ENCODE data around the gene RBM6. TPM values are rescaled to one million over a fixed set of nuclear protein-coding genes. Genes with fewer than 3 reads are reported as not detected.

RBM6 gene
- total RNA-seq (51.5 and 121 TPM in 2 replicates), polyA plus RNA-seq (62.7 and 89.4 TPM in 2 replicates)

GRCh38 chr3:49939858-49940666 lies at the start of gene RBM6:
Gene RBM6, plus strand, starts transcription at chr3:49940150. Its CDS starts 22,492 bp downstream, at chr3:49962642.
- Histone ChIP-seq H3K27ac (peak within 1 kb of the TSS; percentile 95), H3K27me3 (no peaks in the 10 kb centered on the region), H3K4me3 (peak within 1 kb of the TSS; percentile 72), H3K9me3 (ENCODE audit: low read depth) (no peaks in the 10 kb centered on the region), H3K4me1 (ENCODE audit: low read depth) (no peaks in the 10 kb centered on the region), H3K36me3 (no peaks in the 10 kb centered on the region)
- DNase-seq (ENCODE audit: low read depth in 1 of 2, low spot score in 1 of 2) = peak; percentile 98 to 99
- no peak for TF ChIP-seq CTCF (IDR thresholded peaks at IDR 0.05; ENCODE audit: low read depth, low read length)

- no peak for TF ChIP-seq CTCF (IDR thresholded peaks at IDR 0.05; ENCODE audit: low read depth, low read length)
- Histone ChIP-seq H3K4me1 (ENCODE audit: low read depth) (no peaks in the 10 kb centered on the region), H3K36me3 (no peaks in the 10 kb centered on the region)
Measured at GRCh38 chr3:49895791-49896190, 44.2 kb upstream of the RBM6 start.

GRCh38 chr3:49896345-49896744 lies 43.6 kb upstream of the RBM6 start:
- no peaks in the 10 kb centered on the region for H3K27me3 ChIP-seq
- H3K4me3 ChIP-seq = no peak overlapping the region
- H3K27ac ChIP-seq = no peak overlapping the region
- H3K36me3 ChIP-seq = no peaks in the 10 kb centered on the region
- TF ChIP-seq CTCF (IDR thresholded peaks at IDR 0.05; ENCODE audit: low read depth, low read length) = no peak
- H3K9me3 ChIP-seq (ENCODE audit: low read depth) = no peaks in the 10 kb centered on the region
- no peak for DNase-seq (ENCODE audit: low read depth in 1 of 2, low spot score in 1 of 2)
- no peaks in the 10 kb centered on the region for H3K4me1 ChIP-seq (ENCODE audit: low read depth)

More at GRCh38 chr3:49895791-49896190, 44.2 kb upstream of the RBM6 start:
- no peak for DNase-seq (ENCODE audit: low read depth in 1 of 2, low spot score in 1 of 2)
- H3K9me3 ChIP-seq (ENCODE audit: low read depth) = no peaks in the 10 kb centered on the region
- no peak overlapping the region for H3K4me3 ChIP-seq
- no peaks in the 10 kb centered on the region for H3K27me3 ChIP-seq
- H3K27ac ChIP-seq = no peak overlapping the region

- Histone ChIP-seq H3K4me1 (ENCODE audit: low read depth) (no peaks in the 10 kb centered on the region), H3K4me3 (no peak overlapping the region), H3K36me3 (no peaks in the 10 kb centered on the region), H3K27me3 (no peaks in the 10 kb centered on the region), H3K9me3 (ENCODE audit: low read depth) (no peaks in the 10 kb centered on the region), H3K27ac (no peak overlapping the region)
- DNase-seq (ENCODE audit: low read depth in 1 of 2, low spot score in 1 of 2) = no peak
- TF ChIP-seq CTCF (IDR thresholded peaks at IDR 0.05; ENCODE audit: low read depth, low read length) = no peak
Measured at GRCh38 chr3:49898991-49899390, 41.0 kb upstream of the RBM6 start.

- Histone ChIP-seq H3K36me3 (no peaks in the 10 kb centered on the region), H3K9me3 (ENCODE audit: low read depth) (no peaks in the 10 kb centered on the region), H3K27me3 (no peaks in the 10 kb centered on the region), H3K27ac (no peak overlapping the region), H3K4me3 (no peak overlapping the region), H3K4me1 (ENCODE audit: low read depth) (no peaks in the 10 kb centered on the region)
- peak; percentile 33 for TF ChIP-seq CTCF (IDR thresholded peaks at IDR 0.05; ENCODE audit: low read depth, low read length)
- peak; percentile 31 to 72 for DNase-seq (ENCODE audit: low read depth in 1 of 2, low spot score in 1 of 2)
Measured at GRCh38 chr3:49899815-49900214, 40.1 kb upstream of the RBM6 start.

Measured in cardiac muscle cell (in vitro differentiated cells and primary cell).